Measurements from ENCODE around the gene SLC39A7. TPM values are rescaled to one million over a fixed set of nuclear protein-coding genes. Genes with fewer than 3 reads are reported as not detected.

Gene SLC39A7
- total and polyA plus RNA-seq, 2 of the 13 experiments (the other 11 are each of a cell fraction or from before 2014, with no cell fraction given): 142 to 229 TPM

DNA sequence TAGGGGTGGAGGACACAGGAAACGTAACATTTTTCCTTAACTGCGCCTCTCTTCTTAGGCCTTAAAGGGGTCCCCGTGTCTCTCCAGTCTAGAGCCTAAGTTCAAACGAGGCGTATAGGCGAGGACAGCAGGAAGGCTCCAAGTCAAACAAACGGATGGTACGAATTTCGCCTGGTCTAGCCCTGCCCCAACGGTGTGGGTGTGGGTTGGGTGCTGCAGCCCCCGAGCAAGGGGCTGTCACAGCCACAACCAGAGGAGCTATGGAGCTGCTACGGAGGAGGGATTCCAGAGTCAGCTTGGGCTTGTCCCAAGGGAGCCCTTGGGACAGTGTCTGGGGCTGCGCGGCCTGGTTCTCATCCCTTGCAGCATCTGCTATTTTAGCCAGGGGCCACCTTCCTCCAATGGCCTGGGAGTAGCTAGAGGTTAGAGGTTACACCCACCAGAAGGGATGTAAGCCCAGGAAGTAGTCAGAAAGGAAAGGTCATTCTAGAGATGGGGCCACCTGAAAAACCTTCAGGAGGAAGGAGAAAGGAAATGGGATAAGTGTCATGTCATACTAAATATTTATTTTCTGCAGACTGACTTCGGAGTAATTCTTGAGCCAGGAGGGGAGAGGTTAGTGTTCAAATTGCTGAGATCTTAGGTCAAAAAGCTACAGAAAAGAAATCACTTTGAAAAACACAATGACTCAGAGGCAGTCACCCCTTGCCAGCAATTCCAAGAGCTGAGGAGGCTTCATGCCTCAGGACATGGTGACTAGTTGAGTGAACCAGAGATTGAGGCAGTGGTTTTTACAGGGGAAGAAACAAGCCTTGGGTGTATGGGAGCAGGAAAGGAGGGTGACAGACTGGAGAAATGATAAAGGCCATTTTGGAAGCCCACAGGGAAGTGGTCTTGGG lies 49.3 kb downstream of the SLC39A7 start (continued):
- TF ChIP-seq, protein P1, sequence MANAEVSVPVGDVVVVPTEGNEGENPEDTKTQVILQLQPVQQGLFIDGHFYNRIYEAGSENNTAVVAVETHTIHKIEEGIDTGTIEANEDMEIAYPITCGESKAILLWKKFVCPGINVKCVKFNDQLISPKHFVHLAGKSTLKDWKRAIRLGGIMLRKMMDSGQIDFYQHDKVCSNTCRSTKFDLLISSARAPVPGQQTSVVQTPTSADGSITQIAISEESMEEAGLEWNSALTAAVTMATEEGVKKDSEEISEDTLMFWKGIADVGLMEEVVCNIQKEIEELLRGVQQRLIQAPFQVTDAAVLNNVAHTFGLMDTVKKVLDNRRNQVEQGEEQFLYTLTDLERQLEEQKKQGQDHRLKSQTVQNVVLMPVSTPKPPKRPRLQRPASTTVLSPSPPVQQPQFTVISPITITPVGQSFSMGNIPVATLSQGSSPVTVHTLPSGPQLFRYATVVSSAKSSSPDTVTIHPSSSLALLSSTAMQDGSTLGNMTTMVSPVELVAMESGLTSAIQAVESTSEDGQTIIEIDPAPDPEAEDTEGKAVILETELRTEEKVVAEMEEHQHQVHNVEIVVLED (CRISPR knock-in tag; IDR thresholded peaks at IDR 0.05; ENCODE audit: borderline replicate concordance): no peak
- TF ChIP-seq, protein P2, sequence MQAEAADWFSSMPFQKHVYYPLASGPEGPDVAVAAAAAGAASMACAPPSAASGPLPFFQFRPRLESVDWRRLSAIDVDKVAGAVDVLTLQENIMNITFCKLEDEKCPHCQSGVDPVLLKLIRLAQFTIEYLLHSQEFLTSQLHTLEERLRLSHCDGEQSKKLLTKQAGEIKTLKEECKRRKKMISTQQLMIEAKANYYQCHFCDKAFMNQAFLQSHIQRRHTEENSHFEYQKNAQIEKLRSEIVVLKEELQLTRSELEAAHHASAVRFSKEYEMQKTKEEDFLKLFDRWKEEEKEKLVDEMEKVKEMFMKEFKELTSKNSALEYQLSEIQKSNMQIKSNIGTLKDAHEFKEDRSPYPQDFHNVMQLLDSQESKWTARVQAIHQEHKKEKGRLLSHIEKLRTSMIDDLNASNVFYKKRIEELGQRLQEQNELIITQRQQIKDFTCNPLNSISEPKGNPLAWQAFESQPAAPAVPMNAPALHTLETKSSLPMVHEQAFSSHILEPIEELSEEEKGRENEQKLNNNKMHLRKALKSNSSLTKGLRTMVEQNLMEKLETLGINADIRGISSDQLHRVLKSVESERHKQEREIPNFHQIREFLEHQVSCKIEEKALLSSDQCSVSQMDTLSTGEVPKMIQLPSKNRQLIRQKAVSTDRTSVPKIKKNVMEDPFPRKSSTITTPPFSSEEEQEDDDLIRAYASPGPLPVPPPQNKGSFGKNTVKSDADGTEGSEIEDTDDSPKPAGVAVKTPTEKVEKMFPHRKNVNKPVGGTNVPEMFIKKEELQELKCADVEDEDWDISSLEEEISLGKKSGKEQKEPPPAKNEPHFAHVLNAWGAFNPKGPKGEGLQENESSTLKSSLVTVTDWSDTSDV (CRISPR knock-in tag; IDR thresholded peaks at IDR 0.05): peak; percentile 78; the same call in 1 of the 2 replicates
- no peak for TF ChIP-seq ZNF251 (CRISPR knock-in tag; IDR thresholded peaks at IDR 0.05)
- no peak for TF ChIP-seq ZNF530 (CRISPR knock-in tag; IDR thresholded peaks at IDR 0.05; ENCODE audit: low read depth)
- peak; percentile 81; the same call in 1 of the 2 replicates for TF ChIP-seq ZNF839 (CRISPR knock-in tag; IDR thresholded peaks at IDR 0.05; ENCODE audit: borderline replicate concordance)
- no peak for TF ChIP-seq NR2F6 (IDR thresholded peaks at IDR 0.05)
- TF ChIP-seq NR2F6 (CRISPR knock-in tag; IDR thresholded peaks at IDR 0.05): no peak
- TF ChIP-seq ZSCAN22 (CRISPR knock-in tag; IDR thresholded peaks at IDR 0.05): no peak
- TF ChIP-seq, protein P3, sequence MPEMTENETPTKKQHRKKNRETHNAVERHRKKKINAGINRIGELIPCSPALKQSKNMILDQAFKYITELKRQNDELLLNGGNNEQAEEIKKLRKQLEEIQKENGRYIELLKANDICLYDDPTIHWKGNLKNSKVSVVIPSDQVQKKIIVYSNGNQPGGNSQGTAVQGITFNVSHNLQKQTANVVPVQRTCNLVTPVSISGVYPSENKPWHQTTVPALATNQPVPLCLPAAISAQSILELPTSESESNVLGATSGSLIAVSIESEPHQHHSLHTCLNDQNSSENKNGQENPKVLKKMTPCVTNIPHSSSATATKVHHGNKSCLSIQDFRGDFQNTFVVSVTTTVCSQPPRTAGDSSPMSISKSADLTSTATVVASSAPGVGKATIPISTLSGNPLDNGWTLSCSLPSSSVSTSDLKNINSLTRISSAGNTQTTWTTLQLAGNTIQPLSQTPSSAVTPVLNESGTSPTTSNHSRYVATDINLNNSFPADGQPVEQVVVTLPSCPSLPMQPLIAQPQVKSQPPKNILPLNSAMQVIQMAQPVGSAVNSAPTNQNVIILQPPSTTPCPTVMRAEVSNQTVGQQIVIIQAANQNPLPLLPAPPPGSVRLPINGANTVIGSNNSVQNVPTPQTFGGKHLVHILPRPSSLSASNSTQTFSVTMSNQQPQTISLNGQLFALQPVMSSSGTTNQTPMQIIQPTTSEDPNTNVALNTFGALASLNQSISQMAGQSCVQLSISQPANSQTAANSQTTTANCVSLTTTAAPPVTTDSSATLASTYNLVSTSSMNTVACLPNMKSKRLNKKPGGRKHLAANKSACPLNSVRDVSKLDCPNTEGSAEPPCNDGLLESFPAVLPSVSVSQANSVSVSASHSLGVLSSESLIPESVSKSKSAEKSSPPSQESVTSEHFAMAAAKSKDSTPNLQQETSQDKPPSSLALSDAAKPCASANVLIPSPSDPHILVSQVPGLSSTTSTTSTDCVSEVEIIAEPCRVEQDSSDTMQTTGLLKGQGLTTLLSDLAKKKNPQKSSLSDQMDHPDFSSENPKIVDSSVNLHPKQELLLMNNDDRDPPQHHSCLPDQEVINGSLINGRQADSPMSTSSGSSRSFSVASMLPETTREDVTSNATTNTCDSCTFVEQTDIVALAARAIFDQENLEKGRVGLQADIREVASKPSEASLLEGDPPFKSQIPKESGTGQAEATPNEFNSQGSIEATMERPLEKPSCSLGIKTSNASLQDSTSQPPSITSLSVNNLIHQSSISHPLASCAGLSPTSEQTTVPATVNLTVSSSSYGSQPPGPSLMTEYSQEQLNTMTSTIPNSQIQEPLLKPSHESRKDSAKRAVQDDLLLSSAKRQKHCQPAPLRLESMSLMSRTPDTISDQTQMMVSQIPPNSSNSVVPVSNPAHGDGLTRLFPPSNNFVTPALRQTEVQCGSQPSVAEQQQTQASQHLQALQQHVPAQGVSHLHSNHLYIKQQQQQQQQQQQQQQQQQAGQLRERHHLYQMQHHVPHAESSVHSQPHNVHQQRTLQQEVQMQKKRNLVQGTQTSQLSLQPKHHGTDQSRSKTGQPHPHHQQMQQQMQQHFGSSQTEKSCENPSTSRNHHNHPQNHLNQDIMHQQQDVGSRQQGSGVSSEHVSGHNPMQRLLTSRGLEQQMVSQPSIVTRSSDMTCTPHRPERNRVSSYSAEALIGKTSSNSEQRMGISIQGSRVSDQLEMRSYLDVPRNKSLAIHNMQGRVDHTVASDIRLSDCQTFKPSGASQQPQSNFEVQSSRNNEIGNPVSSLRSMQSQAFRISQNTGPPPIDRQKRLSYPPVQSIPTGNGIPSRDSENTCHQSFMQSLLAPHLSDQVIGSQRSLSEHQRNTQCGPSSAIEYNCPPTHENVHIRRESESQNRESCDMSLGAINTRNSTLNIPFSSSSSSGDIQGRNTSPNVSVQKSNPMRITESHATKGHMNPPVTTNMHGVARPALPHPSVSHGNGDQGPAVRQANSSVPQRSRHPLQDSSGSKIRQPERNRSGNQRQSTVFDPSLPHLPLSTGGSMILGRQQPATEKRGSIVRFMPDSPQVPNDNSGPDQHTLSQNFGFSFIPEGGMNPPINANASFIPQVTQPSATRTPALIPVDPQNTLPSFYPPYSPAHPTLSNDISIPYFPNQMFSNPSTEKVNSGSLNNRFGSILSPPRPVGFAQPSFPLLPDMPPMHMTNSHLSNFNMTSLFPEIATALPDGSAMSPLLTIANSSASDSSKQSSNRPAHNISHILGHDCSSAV (CRISPR knock-in tag; IDR thresholded peaks at IDR 0.05; ENCODE audit: borderline replicate concordance): 0 out of 2 replicates have a peak, but pooled peaks have one; percentile 39
- TF ChIP-seq, protein P4, sequence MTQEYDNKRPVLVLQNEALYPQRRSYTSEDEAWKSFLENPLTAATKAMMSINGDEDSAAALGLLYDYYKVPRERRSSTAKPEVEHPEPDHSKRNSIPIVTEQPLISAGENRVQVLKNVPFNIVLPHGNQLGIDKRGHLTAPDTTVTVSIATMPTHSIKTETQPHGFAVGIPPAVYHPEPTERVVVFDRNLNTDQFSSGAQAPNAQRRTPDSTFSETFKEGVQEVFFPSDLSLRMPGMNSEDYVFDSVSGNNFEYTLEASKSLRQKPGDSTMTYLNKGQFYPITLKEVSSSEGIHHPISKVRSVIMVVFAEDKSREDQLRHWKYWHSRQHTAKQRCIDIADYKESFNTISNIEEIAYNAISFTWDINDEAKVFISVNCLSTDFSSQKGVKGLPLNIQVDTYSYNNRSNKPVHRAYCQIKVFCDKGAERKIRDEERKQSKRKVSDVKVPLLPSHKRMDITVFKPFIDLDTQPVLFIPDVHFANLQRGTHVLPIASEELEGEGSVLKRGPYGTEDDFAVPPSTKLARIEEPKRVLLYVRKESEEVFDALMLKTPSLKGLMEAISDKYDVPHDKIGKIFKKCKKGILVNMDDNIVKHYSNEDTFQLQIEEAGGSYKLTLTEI (CRISPR knock-in tag; conservative IDR thresholded peaks at IDR 0.05): no peak
- TF ChIP-seq ZNF775 (CRISPR knock-in tag; IDR thresholded peaks at IDR 0.05; ENCODE audit: borderline replicate concordance): no peak
- TF ChIP-seq PCBP2 (optimal IDR thresholded peaks at IDR 0.05; ENCODE audit: low read depth, low read length, poor library complexity, severe bottlenecking): no peak
- TF ChIP-seq SP5 (CRISPR knock-in tag; IDR thresholded peaks at IDR 0.05; ENCODE audit: borderline replicate concordance, low read depth): no peak
